ENCODE data around the gene CNTNAP2. TPM values are rescaled to one million over a fixed set of nuclear protein-coding genes. Genes with fewer than 3 reads are reported as not detected.

The CNTNAP2 gene
- total RNA-seq, 1 experiment from 2014 or later, result 60.0 TPM

- Histone ChIP-seq H3K36me3 (ENCODE audit: insufficient read depth, low read length, poor library complexity, severe bottlenecking) (no peaks in the 10 kb centered on the region), H3K4me3 (ENCODE audit: low read depth, low read length, poor library complexity, severe bottlenecking) (no peak overlapping the region), H3K27me3 (replicated peaks; ENCODE audit: insufficient read depth, low read depth, low read length, poor library complexity) (no peaks in the 10 kb centered on the region), H3K4me1 (ENCODE audit: insufficient read depth, low read length, poor library complexity, severe bottlenecking) (no peaks in the 10 kb centered on the region), H3K27ac (ENCODE audit: low read depth, low read length, poor library complexity, severe bottlenecking) (no peak overlapping the region), H3K9me3 (ENCODE audit: low read depth, low read length, poor library complexity, severe bottlenecking) (no peaks in the 10 kb centered on the region)
- DNase-seq (ENCODE audit: low spot score), result no peak
- POLR2A ChIA-PET (ENCODE audit: low non-redundant PET), result no interaction called here
- CTCF ChIA-PET, result interaction anchor here (0.6 kb wide), 1 partner anchor 148 kb away, joined by 3 read pairs; no protein-coding TSS in a partner anchor
- no TSS peak for BruUV-seq (replicated peaks)
- intact Hi-C loops (cut with micrococcal nuclease; ENCODE audit: unreplicated experiment), result loop anchor here (5.0 to 10.0 kb wide), 3 partner anchors 515 to 895 kb away; no protein-coding TSS in a partner anchor
- TF ChIP-seq EZH2 (IDR thresholded peaks at IDR 0.05; ENCODE audit: borderline replicate concordance, low read depth, low read length, poor library complexity, severe bottlenecking), result no peak
- TF ChIP-seq, protein P1, sequence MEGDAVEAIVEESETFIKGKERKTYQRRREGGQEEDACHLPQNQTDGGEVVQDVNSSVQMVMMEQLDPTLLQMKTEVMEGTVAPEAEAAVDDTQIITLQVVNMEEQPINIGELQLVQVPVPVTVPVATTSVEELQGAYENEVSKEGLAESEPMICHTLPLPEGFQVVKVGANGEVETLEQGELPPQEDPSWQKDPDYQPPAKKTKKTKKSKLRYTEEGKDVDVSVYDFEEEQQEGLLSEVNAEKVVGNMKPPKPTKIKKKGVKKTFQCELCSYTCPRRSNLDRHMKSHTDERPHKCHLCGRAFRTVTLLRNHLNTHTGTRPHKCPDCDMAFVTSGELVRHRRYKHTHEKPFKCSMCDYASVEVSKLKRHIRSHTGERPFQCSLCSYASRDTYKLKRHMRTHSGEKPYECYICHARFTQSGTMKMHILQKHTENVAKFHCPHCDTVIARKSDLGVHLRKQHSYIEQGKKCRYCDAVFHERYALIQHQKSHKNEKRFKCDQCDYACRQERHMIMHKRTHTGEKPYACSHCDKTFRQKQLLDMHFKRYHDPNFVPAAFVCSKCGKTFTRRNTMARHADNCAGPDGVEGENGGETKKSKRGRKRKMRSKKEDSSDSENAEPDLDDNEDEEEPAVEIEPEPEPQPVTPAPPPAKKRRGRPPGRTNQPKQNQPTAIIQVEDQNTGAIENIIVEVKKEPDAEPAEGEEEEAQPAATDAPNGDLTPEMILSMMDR (conservative IDR thresholded peaks at IDR 0.05; ENCODE audit: low read depth, low read length), result no peak; the same call in 1 of the 2 replicates
These were observed 1133.4 kb downstream of the CNTNAP2 start for GRCh38 chr7:147249956-147250355.

GRCh38 chr7:147251751-147252325 is 1135.2 kb downstream of the CNTNAP2 start:
- H3K4me1 ChIP-seq (ENCODE audit: insufficient read depth, low read length, poor library complexity, severe bottlenecking), result no peaks in the 10 kb centered on the region
- H3K27me3 ChIP-seq (replicated peaks; ENCODE audit: insufficient read depth, low read depth, low read length, poor library complexity), result no peaks in the 10 kb centered on the region
- no peak overlapping the region for H3K4me3 ChIP-seq (ENCODE audit: low read depth, low read length, poor library complexity, severe bottlenecking)
- ChIA-PET CTCF (no interaction called here), POLR2A (ENCODE audit: low non-redundant PET) (no interaction called here)
- BruUV-seq (replicated peaks), result no TSS peak
- no peaks in the 10 kb centered on the region for H3K9me3 ChIP-seq (ENCODE audit: low read depth, low read length, poor library complexity, severe bottlenecking)
- intact Hi-C loops (cut with micrococcal nuclease; ENCODE audit: unreplicated experiment), result no loop called here
- DNase-seq (ENCODE audit: low spot score), result no peak
- TF ChIP-seq, protein P1 (conservative IDR thresholded peaks at IDR 0.05; ENCODE audit: low read depth, low read length), result no peak
- TF ChIP-seq EZH2 (IDR thresholded peaks at IDR 0.05; ENCODE audit: borderline replicate concordance, low read depth, low read length, poor library complexity, severe bottlenecking), result no peak
- no peak overlapping the region for H3K27ac ChIP-seq (ENCODE audit: low read depth, low read length, poor library complexity, severe bottlenecking)
- no peaks in the 10 kb centered on the region for H3K36me3 ChIP-seq (ENCODE audit: insufficient read depth, low read length, poor library complexity, severe bottlenecking)

DNA sequence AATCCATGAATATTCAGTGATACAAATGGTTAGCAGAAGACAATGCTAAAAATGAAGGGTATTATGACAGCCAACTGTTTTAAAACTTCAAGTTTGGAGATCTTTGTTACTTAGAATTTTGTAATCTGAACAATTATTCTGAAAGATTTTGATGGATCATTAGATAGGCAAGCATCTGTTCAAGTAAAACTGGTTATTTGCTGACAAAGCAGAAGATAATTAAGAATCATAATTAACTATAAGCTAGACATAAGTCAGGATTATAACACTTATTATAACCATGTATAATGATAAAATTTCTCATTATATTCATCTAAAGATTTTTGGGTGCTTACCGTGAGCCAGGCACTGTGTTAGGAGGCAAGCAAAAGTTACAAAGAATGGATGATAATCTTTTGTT is 1145.1 kb downstream of the CNTNAP2 start:
- CTCF ChIA-PET, result no interaction called here
- Histone ChIP-seq H3K4me3 (ENCODE audit: low read depth, low read length, poor library complexity, severe bottlenecking) (no peak overlapping the region), H3K27me3 (replicated peaks; ENCODE audit: insufficient read depth, low read depth, low read length, poor library complexity) (no peaks in the 10 kb centered on the region), H3K9me3 (ENCODE audit: low read depth, low read length, poor library complexity, severe bottlenecking) (no peaks in the 10 kb centered on the region), H3K27ac (ENCODE audit: low read depth, low read length, poor library complexity, severe bottlenecking) (no peak overlapping the region), H3K36me3 (ENCODE audit: insufficient read depth, low read length, poor library complexity, severe bottlenecking) (no peaks in the 10 kb centered on the region), H3K4me1 (ENCODE audit: insufficient read depth, low read length, poor library complexity, severe bottlenecking) (no peaks in the 10 kb centered on the region)
- BruUV-seq (replicated peaks), result no TSS peak
- POLR2A ChIA-PET (ENCODE audit: low non-redundant PET), result no interaction called here
- intact Hi-C loops (cut with micrococcal nuclease; ENCODE audit: unreplicated experiment), result no loop called here
- TF ChIP-seq, protein P1 (conservative IDR thresholded peaks at IDR 0.05; ENCODE audit: low read depth, low read length), result no peak
- no peak for TF ChIP-seq EZH2 (IDR thresholded peaks at IDR 0.05; ENCODE audit: borderline replicate concordance, low read depth, low read length, poor library complexity, severe bottlenecking)
- DNase-seq (ENCODE audit: low spot score), result no peak
